ENCODE measurements around the gene SMIM10L2A.

SMIM10L2A gene

GRCh38 chrX:135421932-135422809, at the start of gene SMIM10L2A:
Gene SMIM10L2A, plus strand, starts transcription at chrX:135421944. Its CDS starts 188 bp downstream, at chrX:135422132.
- no peak for DNase-seq (ENCODE audit: low read depth)
- peak within 1 kb of the TSS; percentile 21 for H3K4me3 ChIP-seq (ENCODE audit: control insufficient read depth, low read depth, low read length)
- TF ChIP-seq, protein P1, sequence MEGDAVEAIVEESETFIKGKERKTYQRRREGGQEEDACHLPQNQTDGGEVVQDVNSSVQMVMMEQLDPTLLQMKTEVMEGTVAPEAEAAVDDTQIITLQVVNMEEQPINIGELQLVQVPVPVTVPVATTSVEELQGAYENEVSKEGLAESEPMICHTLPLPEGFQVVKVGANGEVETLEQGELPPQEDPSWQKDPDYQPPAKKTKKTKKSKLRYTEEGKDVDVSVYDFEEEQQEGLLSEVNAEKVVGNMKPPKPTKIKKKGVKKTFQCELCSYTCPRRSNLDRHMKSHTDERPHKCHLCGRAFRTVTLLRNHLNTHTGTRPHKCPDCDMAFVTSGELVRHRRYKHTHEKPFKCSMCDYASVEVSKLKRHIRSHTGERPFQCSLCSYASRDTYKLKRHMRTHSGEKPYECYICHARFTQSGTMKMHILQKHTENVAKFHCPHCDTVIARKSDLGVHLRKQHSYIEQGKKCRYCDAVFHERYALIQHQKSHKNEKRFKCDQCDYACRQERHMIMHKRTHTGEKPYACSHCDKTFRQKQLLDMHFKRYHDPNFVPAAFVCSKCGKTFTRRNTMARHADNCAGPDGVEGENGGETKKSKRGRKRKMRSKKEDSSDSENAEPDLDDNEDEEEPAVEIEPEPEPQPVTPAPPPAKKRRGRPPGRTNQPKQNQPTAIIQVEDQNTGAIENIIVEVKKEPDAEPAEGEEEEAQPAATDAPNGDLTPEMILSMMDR (IDR thresholded peaks at IDR 0.05; ENCODE audit: control insufficient read depth, insufficient read depth, low read depth, low read length, missing control alignments): no peak

GRCh38 chrX:135373357-135373756, 48.4 kb upstream of the SMIM10L2A start:
- TF ChIP-seq, protein P1 (IDR thresholded peaks at IDR 0.05; ENCODE audit: control insufficient read depth, insufficient read depth, low read depth, low read length, missing control alignments): no peak

GRCh38 chrX:135382260-135382659, 39.5 kb upstream of the SMIM10L2A start:
- TF ChIP-seq, protein P1 (IDR thresholded peaks at IDR 0.05; ENCODE audit: control insufficient read depth, insufficient read depth, low read depth, low read length, missing control alignments): no peak
- H3K4me3 ChIP-seq (ENCODE audit: control insufficient read depth, low read depth, low read length): no peak overlapping the region
- no peak for DNase-seq (ENCODE audit: low read depth)

More at GRCh38 chrX:135373357-135373756, 48.4 kb upstream of the SMIM10L2A start:
- no peak overlapping the region for H3K4me3 ChIP-seq (ENCODE audit: control insufficient read depth, low read depth, low read length)
- DNase-seq (ENCODE audit: low read depth): no peak

GRCh38 chrX:135383249-135383648, 38.5 kb upstream of the SMIM10L2A start:
- no peak for DNase-seq (ENCODE audit: low read depth)
- TF ChIP-seq, protein P1 (IDR thresholded peaks at IDR 0.05; ENCODE audit: control insufficient read depth, insufficient read depth, low read depth, low read length, missing control alignments): no peak
- no peak overlapping the region for H3K4me3 ChIP-seq (ENCODE audit: control insufficient read depth, low read depth, low read length)

GRCh38 chrX:135384161-135384836, 37.4 kb upstream of the SMIM10L2A start:
- no peak for DNase-seq (ENCODE audit: low read depth)
- TF ChIP-seq, protein P1 (IDR thresholded peaks at IDR 0.05; ENCODE audit: control insufficient read depth, insufficient read depth, low read depth, low read length, missing control alignments): no peak
- H3K4me3 ChIP-seq (ENCODE audit: control insufficient read depth, low read depth, low read length): no peak overlapping the region

GRCh38 chrX:135388841-135389240, 32.9 kb upstream of the SMIM10L2A start:
- no peak overlapping the region for H3K4me3 ChIP-seq (ENCODE audit: control insufficient read depth, low read depth, low read length)
- DNase-seq (ENCODE audit: low read depth): no peak
- TF ChIP-seq, protein P1 (IDR thresholded peaks at IDR 0.05; ENCODE audit: control insufficient read depth, insufficient read depth, low read depth, low read length, missing control alignments): no peak
